GDM1 (cell line): ENCODE measurements around the gene ZBED4.

ENCODE experiments used
- DNase-seq: peaks from one replicate; lab custom pipeline; 2025; lab: John Stamatoyannopoulos, UW

ZBED4 gene

DNA sequence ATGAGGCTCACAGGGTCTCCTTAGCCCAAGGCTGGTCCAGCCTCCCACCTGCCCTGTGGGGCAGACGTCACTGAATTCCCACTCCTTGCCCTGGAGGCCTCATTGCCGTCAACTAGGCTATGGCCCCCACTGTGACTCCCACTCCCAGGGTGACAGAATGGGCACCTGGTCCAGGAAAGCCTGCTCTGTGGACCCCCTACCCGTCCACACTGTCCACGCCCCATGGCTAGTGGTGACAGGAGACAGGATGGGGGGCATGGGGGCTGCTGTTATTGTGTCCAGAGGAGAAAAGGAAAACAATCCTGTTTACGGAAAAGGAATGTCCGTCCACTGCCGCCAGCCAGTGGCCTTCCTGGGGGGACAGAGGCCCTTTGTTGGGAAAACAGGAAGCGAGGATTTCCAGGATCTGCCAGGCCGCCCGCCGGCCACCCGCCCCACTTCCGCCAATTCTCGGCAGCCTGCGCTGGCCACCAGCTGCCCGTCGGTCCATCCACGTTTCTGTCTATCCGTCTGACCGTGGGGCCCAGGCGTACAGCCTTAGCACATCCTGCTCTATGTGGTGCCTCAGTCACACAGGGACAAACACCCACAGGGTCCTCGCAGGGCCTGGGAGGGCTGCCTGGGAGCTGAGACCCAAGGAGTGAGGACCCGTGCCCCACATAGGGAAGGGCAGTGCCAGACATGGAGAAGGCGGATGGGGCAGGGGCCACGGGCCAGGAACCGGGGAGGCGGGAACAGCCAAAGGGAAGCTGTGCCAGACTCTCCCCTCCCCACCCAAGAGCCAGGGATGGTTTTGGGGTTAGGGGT is 84.3 kb downstream of the ZBED4 start:
- DNase-seq, result no peak

- no peak for DNase-seq
These were observed 85.0 kb downstream of the ZBED4 start for GRCh38 chr22:49938565-49939136.
